ENCODE measurements around the gene RIPPLY2. TPM values are rescaled to one million over a fixed set of nuclear protein-coding genes. Genes with fewer than 3 reads are reported as not detected.

The RIPPLY2 gene
- polyA plus RNA-seq, 1 of the 3 experiments (the other 2 are of a cell fraction): 0.33 TPM

DNA sequence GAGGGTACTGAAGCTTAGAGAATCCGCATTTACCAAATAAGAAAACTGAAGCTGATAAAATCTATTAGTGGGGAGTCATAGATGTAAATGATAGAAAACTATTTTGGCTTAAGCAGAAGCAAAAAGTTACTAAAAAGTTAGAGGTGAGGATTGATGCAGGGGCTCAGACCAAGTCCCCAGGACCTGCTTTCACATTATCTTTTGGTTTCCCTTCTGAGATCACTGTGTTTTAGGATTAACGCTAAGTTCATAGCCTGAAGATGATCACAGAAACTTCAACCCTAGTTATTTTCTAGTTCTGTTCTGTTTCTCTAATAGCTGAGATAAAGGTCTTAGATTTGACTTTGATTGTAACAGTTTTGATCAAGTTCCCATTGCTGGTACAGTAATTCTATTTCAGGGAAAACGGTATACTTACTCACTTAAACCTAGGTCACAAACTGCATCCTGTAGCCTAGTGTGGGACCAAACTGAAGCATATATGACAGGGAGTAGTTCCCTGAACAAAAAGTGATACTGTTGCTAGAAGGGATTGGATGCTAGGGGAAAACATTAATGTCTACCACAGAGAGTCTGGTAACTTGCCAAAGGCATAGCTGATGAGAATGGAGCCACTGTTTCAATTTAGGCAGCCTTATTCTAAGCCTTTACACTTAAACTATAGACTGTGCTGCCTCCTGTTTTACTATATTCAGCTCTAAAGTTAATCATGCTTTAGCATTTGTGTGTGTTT, 19.4 kb downstream of the RIPPLY2 start:
- 0 out of 2 replicates have a peak, but pooled peaks cover 5% of the 10 kb centered on the region for H3K79me2 ChIP-seq (ENCODE audit: insufficient read depth)
- no peak for DNase-seq
- no peaks in the 10 kb centered on the region for H4K20me1 ChIP-seq (ENCODE audit: insufficient read depth)
- no peaks in the 10 kb centered on the region for H3K27me3 ChIP-seq (ENCODE audit: insufficient read depth)
- H3F3A ChIP-seq (replicated peaks; ENCODE audit: insufficient read depth): peaks cover 4% of the 10 kb centered on the region
- H3K9ac ChIP-seq: no peak overlapping the region
- POLR2A ChIA-PET: no interaction called here
- no peaks in the 10 kb centered on the region; a peak in 1 of 4 replicates for H3K4me1 ChIP-seq (ENCODE audit: control insufficient read depth in 1 of 2, insufficient read depth in 2 of 2, low read depth in 1 of 2, low read length in 1 of 2)
- no peak overlapping the region for H3K4me2 ChIP-seq
- TF ChIP-seq RFX5 (IDR thresholded peaks at IDR 0.05; ENCODE audit: low read length) (no peak), MEF2A (IDR thresholded peaks at IDR 0.05; ENCODE audit: borderline replicate concordance, low read depth) (no peak), TEAD4 (IDR thresholded peaks at IDR 0.05; ENCODE audit: borderline replicate concordance, insufficient read depth) (no peak), TCF12 (IDR thresholded peaks at IDR 0.05) (no peak), GATA2 (CRISPR knock-in tag; IDR thresholded peaks at IDR 0.05) (no peak), RAD21 (IDR thresholded peaks at IDR 0.05; ENCODE audit: low read length) (no peak), SIN3A (IDR thresholded peaks at IDR 0.05; ENCODE audit: borderline replicate concordance, low read depth, low read length) (no peak), EZH2phosphoT487 (IDR thresholded peaks at IDR 0.05; ENCODE audit: borderline replicate concordance, low read depth) (no peak), JUND (IDR thresholded peaks at IDR 0.05) (no peak), EP300 (IDR thresholded peaks at IDR 0.05; ENCODE audit: borderline replicate concordance in 1 of 2, low read depth in 1 of 2, low read length in 1 of 2) (no peak), ELF1 (IDR thresholded peaks at IDR 0.05) (no peak), FOSL2 (IDR thresholded peaks at IDR 0.05; ENCODE audit: borderline replicate concordance, low read depth) (no peak), MXI1 (IDR thresholded peaks at IDR 0.05; ENCODE audit: low read depth, low read length) (no peak)
- TF ChIP-seq, protein P1, sequence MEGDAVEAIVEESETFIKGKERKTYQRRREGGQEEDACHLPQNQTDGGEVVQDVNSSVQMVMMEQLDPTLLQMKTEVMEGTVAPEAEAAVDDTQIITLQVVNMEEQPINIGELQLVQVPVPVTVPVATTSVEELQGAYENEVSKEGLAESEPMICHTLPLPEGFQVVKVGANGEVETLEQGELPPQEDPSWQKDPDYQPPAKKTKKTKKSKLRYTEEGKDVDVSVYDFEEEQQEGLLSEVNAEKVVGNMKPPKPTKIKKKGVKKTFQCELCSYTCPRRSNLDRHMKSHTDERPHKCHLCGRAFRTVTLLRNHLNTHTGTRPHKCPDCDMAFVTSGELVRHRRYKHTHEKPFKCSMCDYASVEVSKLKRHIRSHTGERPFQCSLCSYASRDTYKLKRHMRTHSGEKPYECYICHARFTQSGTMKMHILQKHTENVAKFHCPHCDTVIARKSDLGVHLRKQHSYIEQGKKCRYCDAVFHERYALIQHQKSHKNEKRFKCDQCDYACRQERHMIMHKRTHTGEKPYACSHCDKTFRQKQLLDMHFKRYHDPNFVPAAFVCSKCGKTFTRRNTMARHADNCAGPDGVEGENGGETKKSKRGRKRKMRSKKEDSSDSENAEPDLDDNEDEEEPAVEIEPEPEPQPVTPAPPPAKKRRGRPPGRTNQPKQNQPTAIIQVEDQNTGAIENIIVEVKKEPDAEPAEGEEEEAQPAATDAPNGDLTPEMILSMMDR (IDR thresholded peaks at IDR 0.05): no peak
- TF ChIP-seq, protein P2, sequence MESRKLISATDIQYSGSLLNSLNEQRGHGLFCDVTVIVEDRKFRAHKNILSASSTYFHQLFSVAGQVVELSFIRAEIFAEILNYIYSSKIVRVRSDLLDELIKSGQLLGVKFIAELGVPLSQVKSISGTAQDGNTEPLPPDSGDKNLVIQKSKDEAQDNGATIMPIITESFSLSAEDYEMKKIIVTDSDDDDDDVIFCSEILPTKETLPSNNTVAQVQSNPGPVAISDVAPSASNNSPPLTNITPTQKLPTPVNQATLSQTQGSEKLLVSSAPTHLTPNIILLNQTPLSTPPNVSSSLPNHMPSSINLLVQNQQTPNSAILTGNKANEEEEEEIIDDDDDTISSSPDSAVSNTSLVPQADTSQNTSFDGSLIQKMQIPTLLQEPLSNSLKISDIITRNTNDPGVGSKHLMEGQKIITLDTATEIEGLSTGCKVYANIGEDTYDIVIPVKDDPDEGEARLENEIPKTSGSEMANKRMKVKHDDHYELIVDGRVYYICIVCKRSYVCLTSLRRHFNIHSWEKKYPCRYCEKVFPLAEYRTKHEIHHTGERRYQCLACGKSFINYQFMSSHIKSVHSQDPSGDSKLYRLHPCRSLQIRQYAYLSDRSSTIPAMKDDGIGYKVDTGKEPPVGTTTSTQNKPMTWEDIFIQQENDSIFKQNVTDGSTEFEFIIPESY (IDR thresholded peaks at IDR 0.05; ENCODE audit: borderline replicate concordance, low read depth): no peak
- TF ChIP-seq, protein P3, sequence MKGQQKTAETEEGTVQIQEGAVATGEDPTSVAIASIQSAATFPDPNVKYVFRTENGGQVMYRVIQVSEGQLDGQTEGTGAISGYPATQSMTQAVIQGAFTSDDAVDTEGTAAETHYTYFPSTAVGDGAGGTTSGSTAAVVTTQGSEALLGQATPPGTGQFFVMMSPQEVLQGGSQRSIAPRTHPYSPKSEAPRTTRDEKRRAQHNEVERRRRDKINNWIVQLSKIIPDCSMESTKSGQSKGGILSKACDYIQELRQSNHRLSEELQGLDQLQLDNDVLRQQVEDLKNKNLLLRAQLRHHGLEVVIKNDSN (IDR thresholded peaks at IDR 0.05; ENCODE audit: borderline replicate concordance, low read depth): no peak
- TF ChIP-seq, protein P4, sequence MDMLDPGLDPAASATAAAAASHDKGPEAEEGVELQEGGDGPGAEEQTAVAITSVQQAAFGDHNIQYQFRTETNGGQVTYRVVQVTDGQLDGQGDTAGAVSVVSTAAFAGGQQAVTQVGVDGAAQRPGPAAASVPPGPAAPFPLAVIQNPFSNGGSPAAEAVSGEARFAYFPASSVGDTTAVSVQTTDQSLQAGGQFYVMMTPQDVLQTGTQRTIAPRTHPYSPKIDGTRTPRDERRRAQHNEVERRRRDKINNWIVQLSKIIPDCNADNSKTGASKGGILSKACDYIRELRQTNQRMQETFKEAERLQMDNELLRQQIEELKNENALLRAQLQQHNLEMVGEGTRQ (IDR thresholded peaks at IDR 0.05; ENCODE audit: borderline replicate concordance, low read depth, low read length): no peak
- TF ChIP-seq, protein P5, sequence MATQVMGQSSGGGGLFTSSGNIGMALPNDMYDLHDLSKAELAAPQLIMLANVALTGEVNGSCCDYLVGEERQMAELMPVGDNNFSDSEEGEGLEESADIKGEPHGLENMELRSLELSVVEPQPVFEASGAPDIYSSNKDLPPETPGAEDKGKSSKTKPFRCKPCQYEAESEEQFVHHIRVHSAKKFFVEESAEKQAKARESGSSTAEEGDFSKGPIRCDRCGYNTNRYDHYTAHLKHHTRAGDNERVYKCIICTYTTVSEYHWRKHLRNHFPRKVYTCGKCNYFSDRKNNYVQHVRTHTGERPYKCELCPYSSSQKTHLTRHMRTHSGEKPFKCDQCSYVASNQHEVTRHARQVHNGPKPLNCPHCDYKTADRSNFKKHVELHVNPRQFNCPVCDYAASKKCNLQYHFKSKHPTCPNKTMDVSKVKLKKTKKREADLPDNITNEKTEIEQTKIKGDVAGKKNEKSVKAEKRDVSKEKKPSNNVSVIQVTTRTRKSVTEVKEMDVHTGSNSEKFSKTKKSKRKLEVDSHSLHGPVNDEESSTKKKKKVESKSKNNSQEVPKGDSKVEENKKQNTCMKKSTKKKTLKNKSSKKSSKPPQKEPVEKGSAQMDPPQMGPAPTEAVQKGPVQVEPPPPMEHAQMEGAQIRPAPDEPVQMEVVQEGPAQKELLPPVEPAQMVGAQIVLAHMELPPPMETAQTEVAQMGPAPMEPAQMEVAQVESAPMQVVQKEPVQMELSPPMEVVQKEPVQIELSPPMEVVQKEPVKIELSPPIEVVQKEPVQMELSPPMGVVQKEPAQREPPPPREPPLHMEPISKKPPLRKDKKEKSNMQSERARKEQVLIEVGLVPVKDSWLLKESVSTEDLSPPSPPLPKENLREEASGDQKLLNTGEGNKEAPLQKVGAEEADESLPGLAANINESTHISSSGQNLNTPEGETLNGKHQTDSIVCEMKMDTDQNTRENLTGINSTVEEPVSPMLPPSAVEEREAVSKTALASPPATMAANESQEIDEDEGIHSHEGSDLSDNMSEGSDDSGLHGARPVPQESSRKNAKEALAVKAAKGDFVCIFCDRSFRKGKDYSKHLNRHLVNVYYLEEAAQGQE (IDR thresholded peaks at IDR 0.05; ENCODE audit: low read depth, low read length): no peak
- TF ChIP-seq, protein P6, sequence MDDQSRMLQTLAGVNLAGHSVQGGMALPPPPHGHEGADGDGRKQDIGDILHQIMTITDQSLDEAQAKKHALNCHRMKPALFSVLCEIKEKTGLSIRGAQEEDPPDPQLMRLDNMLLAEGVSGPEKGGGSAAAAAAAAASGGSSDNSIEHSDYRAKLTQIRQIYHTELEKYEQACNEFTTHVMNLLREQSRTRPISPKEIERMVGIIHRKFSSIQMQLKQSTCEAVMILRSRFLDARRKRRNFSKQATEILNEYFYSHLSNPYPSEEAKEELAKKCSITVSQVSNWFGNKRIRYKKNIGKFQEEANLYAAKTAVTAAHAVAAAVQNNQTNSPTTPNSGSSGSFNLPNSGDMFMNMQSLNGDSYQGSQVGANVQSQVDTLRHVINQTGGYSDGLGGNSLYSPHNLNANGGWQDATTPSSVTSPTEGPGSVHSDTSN (IDR thresholded peaks at IDR 0.05): no peak
- H3K9me2 ChIP-seq: no peaks in the 10 kb centered on the region
- H3K27ac ChIP-seq (ENCODE audit: low read depth in 2 of 2, low read length in 1 of 2): no peak overlapping the region
- 85% methylated on average over 3 of the region's 3 CpGs for WGBS (ENCODE audit: low lambda C conversion rate)
- no peak overlapping the region for H3K4me3 ChIP-seq (ENCODE audit: low read depth in 2 of 2, low read length in 1 of 2)
- H2AFZ ChIP-seq (ENCODE audit: low read depth): no peak overlapping the region
- peaks cover 3 to 5% of the 10 kb centered on the region in 2 experiments for H3K36me3 ChIP-seq (replicated peaks in 1 of 2; ENCODE audit: control insufficient read depth in 1 of 2, insufficient read depth in 2 of 2, low read length in 1 of 2)
- CTCF ChIA-PET: no interaction called here
- H3K9me3 ChIP-seq: no peaks in the 10 kb centered on the region
